HG03439 (cell line): ENCODE measurements around the gene RABGGTB.
"Not testable (repeated sequence)": the region's sequence is repeated elsewhere in the genome, so short reads cannot be mapped to it uniquely, and the experiment has no call there.

ENCODE experiments used
- ATAC-seq: cut with Tn5 transposase; IDR thresholded peaks from one replicate; pipeline ENCODE4 v1.9.1; 2021; ENCODE audit warnings: mild to moderate bottlenecking, moderate library complexity; ENCODE audit not compliant: unreplicated experiment

RABGGTB gene

DNA sequence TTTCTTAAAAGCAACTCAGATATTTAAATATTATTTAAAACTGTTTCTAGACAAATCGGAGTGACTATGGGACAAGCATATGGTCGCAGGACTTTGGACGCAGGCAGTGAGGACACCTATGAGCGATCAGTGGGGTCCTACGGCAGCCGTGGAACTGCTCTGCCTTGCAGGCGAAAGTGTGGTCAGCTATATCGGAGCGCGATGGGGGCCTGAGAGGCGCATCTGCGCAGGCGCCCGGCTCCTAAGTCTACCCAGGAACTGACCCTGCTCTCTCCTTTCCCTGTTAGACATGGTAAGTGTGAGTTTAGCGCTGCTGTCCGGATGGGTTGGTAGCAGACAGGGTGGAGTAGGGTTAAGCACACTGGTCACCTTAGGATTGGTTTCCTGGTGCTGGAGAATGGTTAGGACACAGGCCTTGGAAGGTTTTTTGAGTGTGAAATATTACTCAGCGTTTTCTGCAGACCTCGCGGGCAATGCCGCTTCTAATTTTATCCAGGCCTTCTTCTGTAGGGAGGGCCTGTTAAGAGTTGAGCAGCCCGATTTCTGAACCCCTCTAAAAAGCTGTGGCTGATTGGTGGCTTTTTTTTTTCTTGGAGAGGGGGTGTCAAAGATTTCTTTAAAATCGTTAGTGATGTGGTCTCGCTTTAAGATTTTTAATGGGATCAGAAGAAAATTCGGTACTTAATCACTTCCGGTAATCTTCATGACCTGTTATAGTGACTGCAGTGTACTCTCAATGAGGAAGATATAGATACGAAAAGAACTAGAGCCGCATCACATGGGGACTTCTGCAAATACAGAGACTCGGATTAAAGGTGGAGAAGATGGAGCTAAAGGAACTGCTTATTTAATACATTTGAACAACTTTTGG lies at the start of gene RABGGTB:
RABGGTB (plus strand) TSS at position 274 of the 871 bp plus-strand sequence; CDS start at position 290, 16 bp downstream.
- peak; percentile 84 for ATAC-seq

DNA sequence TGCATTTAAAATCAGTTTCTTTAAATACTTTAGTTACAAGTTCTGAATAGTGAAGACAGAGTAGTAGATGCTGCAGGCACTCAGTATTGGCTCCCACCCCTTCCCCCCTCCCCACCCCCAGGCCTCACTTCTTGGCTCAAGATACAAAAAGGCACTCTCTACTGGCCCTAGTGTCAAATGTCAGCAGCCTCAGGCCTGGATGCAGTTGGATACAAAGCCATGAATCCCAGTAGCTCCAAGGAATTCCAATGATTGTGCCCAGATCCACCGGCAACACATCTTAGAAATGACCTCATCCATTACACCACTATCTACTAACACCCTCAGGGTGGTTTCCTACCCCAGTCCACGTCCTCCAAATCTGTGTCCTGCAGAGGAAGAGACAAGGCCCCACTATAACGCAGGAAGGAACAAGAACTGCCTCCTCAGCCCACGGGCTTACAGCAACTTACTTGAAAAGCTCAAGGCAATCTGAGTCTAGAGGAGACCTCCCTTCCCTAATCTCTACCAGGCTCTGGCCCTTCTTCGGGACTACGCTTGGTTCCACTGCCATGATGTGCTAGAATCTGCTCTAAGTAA lies 43.9 kb upstream of the RABGGTB start:
- ATAC-seq, result no peak

DNA sequence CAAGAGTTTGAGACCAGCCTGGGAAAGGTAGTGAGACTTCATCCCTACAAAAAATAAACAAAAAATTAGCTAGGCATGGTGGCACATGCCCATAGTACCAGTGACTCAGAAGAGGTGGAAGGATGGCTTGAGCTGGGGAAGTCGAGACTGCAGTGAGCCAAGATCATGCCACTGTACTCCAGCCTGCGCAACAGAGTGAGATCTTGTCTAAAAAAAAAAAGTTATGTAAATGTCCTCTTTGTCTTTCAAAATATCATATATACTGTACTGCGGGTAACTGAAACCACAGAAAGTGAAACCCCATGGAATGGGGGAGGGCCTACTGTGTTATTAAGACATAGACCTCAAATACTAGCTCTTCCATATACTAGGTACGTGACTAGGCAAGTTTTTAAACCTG lies 40.8 kb upstream of the RABGGTB start:
- peak; percentile 50 for ATAC-seq

DNA sequence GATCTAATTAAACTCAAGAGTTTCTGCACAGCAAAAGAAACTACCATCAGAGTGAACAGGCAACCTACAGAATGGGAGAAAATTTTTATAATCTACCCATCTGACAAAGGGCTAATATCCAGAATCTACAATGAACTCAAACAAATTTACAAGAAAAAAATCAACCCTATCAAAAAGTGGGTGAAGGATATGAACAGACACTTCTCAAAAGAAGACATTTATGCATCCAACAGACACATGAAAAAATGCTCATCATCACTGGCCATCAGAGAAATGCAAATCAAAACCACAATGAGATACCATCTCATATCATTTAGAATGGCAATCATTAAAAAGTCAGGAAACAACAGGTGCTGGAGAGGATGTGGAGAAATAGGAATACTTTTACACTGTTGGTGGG lies 28.8 kb upstream of the RABGGTB start:
- not testable (repeated sequence) for ATAC-seq

DNA sequence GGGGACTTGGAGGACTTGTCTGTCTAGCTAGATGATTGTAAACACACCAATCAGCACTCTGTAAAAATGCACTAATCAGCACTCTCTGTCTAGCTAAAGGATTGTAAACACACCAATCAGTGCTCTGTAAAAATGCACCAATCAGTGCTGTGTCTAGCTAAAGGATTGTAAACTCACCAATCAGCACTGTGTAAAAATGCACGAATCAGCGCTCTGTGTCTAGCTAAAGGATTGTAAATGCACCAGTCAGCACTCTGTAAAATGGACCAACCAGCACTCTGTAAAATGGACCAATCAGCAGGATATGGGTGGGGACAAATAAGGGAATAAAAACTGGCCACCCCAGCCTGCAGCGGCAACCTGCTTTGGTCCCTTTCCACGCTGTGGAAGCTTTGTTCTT lies 27.5 kb upstream of the RABGGTB start:
- ATAC-seq, result not testable (repeated sequence)

DNA sequence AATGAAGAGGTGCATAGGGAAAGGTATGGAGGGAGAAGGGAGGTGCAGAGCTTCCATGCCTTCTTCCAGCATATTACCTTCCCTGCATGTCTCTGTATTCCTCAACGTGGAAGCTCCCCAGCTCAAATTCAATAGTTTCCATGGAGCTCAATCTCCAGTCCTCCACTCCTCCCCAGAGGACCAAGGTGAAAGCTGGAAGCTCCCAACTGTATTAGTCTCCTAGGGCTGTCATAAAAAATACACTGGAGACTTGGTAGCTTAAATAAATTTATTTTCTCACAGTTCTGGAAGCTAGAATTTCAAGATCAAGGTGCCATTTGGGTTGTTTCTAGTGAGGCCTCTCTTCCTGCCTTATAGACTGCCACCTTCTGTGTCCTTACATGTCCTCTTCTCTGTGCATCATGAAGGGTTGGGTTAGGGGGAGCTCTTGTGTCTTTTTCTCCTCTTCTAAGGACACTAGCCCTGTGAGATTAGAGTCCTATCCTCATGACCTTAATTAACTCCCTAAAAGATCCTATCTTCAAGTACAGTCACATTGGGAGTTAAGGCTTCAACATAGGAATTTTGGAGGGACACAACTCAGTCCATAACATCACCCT lies 21.9 kb upstream of the RABGGTB start:
- no peak for ATAC-seq

DNA sequence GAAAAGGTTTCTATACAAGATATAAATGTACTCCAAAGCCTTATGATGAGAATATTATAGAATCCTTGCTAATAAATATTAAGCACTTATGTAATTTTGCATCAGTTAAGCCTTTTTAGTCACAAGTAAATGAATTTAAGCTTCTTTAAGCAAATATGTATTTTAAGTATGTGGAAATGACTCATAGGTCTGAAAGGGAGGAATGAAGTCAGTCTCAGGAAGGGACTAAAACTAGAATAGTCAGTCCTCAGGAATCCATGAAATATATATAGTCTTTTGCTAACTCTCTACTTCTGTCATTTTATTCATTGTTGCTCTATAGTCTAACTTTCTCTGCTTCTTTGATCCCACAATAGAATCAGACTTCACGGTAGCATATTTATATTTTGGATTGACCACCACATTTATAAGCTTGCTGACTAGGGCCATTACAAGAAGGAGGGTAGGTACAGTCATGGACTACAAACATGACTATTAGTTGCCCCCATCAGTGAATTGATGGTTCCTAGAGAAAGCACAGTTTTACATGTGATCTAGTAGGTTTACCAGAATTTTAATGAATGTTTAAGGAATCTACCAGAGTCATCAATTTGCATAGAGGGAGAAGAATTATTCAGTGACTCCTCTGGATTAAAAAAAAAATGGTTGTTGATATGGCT lies 20.2 kb upstream of the RABGGTB start:
- no peak for ATAC-seq

DNA sequence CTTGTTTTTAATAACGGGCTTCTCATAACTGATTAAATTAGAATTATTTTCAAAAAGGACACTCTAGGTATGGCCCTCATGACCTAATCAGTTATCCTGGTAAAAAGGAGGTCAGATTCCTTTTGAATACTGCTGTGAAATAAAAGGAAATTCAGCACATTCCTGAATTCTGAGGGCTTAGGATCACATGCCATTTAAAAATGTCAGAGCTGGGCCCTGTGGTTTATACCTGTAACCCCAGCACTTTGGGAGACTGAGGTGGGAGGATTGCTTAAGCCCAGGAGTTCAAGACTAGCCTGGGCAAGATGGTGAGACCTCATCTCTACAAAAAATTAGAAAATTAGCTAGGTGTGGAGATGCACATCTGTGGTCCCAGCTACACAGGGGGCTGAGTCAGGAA lies 18.0 kb upstream of the RABGGTB start:
- no peak for ATAC-seq

DNA sequence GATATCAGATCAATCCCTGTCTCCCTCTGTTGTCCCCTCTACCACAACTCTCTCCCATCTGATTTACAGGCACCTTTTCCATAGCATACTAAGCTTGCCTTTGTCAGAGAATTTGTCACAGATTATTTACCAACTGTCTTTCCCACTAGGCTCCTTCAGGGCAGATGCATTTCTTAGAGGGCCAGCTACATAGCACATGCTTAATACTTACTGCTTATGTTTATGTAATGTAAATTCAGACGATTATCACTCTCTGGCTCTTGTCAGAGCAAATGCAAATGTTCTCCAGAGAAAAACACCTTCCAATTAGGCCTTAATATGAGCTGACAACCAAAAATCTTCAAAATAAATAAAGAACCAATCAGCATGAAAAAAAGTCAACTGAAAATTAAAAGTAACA lies 15.3 kb upstream of the RABGGTB start:
- ATAC-seq, result no peak

DNA sequence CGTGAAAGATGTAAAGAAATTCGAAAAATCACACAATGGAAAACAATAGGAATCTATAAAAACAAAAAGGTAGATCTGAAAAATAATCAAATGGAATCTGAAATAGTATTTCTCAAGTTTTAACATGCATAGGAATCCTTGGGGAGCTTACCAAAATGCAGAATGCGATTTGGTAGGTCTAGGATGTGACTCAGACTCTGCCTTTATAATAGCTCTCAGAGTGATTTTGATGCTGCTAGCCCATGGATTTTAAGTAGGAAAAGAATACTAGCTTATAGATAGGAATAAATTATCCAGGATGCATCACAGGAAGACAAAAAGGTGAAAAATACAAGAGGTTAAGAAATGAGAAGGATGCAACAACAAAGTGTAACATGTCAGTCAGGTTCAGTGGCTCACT lies 14.1 kb upstream of the RABGGTB start:
- ATAC-seq, result no peak

DNA sequence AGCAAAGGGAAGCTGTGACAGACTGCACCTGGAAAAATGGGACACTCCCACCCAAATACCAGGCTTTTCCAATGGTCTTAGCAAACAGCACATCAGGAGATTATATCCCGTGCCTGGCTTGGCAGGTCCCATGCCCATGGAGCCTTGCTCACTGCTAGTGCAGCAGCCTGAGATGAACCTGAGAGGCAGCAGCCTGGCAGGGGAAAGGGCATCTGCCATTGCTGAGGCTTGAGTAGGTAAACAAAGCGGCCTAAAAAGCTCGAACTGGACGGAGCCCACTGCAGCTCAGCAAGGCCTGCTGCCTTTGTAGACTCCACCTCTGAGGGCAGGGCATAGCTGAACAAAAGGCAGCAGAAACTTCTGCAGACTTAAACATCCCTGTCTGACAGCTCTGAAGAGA lies 8.2 kb upstream of the RABGGTB start:
- ATAC-seq, result not testable (repeated sequence)

DNA sequence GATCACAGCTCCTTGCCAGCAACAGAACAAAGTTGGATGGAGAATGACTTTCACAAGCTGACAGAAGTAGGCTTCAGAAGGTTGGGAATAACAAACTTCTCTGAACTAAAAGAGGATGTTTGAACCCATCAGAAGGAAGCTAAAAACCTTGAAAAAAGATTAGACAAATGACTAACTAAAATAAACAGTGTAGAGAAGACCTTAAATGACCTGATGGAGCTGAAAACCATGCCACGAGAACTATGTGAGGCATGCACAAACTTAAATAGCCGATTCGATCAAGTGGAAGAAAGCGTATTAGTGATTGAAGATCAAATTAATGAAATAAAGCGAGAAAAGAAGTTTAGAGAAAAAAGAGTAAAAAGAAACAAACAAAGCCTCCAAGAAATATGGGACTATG lies 7.4 kb upstream of the RABGGTB start:
- ATAC-seq, result not testable (repeated sequence)

DNA sequence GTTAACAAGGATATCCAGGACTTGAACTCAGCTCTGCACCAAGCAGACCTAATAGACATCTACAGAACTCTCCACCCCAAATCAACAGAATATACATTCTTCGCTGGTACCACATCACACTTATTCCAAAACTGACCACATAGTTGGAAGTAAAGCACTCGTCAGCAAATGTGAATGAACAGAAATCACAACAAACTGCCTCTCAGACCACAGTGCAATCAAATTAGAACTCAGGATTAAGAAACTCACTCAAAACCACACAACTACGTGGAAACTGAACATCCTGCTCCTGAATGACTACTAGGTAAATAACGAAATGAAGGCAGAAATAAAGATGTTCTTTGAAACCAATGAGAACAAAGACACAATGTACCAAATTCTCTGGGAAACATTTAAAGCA lies 5.9 kb upstream of the RABGGTB start:
- ATAC-seq, result not testable (repeated sequence)

DNA sequence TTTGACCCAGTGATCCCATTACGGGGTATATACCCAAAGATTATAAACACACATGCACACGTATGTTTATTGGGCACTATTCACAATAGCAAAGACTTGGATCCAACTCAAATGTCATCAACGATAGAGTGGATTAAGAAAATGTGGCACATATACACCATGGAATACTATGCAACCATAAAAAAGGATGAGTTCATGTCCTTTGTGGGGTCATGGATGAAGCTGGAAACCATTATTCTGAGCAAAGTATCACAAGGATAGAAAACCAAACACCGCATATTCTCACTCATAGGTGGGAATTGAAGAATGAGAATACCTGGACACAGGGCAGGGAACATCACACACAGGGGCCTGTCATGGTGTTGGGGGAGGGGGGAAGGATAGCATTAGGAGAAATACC lies 2.1 kb upstream of the RABGGTB start:
- ATAC-seq, result not testable (repeated sequence)

DNA sequence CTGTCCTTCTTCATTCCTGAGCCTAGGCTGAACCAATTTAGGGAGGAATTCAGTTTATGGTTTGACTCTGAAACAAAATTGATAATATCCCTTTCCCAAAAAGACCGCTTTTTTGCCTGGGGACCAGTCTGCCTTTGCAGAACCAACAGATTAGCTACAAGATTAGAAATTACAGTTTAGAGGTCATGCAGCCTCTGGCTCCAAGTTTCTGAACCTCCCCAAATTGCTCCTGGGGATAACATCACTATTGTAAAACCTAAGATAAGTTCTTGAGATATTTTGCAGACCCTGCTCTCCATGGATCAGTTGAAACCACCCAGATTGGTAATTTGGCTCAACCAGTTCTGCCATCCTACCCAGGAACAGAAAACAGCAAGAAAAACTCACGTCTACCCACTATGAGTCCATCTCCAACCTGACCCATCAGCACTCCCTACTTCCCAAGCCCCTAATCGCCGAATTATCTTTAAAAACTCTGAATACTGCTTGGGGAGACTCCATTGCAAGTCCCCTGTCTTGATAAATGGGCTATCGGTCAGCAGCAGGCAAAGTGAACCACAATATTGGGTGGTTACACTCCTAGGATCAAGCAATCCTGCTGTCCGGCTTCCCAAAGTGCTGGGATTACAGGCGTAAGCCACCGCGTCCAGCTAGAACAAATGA lies 605 bp upstream of the RABGGTB start:
- peak; percentile 23 for ATAC-seq

DNA sequence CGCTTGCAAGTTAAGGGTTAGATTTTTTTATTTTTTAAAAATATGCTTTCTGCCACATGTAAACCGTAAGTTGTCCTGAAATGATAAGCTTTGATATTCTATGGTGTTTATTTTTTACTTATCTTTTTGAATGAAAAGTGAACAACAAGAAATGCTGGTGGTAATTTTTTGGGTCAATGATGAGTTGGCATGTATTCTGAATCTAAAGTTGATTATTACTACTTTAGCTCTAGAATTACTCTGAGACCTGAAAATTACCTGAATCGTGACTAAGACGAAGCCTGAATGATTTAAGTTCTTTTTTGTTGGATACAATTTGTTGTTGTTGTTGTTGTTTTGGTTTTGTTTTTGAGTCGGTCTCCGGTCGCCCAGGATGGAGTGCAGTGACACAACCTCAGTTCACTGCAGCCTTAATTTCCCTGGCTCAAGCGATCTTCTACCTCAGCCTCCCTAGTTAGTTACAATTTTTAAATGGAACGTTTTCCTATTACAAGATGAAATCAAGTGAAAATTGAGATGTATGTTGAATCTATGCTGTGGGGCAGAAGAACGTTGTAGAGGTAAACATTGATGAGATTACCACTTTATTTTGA lies 941 bp downstream of the RABGGTB start:
- ATAC-seq, result no peak

DNA sequence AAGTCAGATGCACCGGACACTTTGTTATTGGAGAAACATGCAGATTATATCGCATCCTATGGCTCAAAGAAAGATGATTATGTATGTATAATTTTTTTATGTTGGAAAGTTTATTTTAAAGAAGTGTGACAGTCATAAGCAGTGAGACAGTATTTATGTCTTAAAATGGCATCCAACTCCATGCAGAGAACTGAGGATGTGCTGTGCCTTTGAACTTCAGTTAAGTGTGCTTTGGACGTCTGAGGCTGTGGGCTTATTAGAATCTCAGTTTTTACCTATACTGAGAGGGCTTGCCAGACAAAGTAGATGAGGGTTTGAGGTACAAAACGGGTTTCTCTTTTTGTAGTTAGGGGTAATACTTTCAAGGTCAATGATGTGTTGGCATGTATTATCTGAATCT lies 1.5 kb downstream of the RABGGTB start:
- no peak for ATAC-seq

DNA sequence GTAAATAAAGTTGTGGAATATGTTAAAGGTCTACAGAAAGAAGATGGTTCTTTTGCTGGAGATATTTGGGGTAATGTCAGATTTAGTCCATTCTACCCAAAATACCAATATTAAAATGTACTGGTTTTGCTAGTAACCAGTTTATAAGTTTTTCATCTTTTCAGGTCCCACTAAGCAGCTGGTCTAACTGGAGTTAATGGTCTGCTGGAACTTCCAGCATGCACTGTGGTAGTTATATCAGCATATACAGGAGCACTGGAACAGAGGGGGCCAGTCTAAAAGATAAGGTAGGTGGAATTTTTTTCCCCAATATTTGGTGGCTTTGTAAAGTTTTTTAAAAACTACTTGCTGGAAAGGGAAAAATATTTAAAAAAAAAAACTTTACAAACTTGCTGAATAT lies 3.9 kb downstream of the RABGGTB start:
- no peak for ATAC-seq

DNA sequence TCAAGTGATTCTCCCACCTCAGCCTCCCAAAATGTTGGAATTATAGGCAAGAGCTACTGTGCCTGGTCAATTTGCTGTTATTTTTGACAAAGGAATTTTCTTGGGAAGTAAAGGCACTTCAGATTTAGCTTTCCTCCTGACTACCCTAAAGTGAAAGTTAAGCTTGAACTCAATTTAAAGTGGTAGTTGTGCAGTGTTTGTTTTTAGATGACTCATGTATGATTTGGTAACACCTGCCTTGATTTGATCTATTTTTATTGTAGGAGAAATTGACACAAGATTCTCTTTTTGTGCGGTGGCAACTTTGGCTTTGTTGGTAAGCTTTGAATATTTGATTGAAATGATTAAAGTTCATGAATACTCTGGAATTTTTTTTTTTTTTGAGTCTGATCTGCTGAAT lies 5.0 kb downstream of the RABGGTB start:
- ATAC-seq, result no peak

DNA sequence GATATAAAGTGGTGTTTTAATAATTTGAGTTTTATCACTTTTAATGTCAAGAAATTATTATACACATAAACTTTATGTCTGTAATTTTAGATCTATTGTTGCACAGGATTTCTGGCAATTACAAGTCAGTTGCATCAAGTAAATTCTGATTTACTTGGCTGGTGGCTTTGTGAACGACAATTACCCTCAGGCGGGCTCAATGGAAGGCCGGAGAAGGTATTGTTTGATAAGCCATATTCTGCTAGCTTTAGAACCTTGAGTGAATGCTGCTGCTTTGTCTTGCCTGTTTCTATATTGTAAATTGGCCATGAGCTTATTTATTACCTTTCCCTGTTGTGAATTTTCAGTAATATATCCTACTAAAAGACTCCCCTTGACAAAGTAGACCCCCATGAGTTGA lies 6.0 kb downstream of the RABGGTB start:
- no peak for ATAC-seq

DNA sequence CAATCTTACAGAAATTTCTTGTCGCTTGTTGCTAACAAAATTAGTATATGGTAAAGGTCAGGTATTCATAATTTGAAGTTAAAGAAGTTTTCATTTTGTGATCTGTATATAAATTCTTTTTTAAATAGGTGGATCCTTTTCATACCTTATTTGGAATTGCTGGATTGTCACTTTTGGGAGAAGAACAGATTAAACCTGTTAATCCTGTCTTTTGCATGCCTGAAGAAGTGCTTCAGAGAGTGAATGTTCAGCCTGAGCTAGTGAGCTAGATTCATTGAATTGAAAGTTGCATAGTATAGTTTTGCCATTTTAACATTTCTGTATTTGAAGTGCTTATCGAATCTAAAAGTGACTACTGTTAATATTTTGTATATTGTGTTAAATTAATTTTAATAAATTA lies 8.3 kb downstream of the RABGGTB start:
- no peak for ATAC-seq
